HCT116 (cell line): Measurements from ENCODE around the gene SALL3. TPM values are rescaled to one million over a fixed set of nuclear protein-coding genes. Genes with fewer than 3 reads are reported as not detected.

Experiments used
- ATAC-seq: fragments of 200-7000 bp; cut with Tn5 transposase; 2 replicates; pipeline ENCODE4 v1.9.1; 2020; ENCODE audit warnings: mild to moderate bottlenecking, moderate library complexity
- BruUV-seq: library from RNA; stranded (reverse); fragments of 400-500 nt; replicated peaks from 2 replicates; lab custom pipeline; 2021; lab: Mats Ljungman, UMichigan
- CTCF ChIA-PET: fragments of 300-600 bp; sonication (Branson Sonifier 250); formaldehyde crosslinking; loops from one replicate; lab custom pipeline; 2021; ENCODE audit warnings: antibody characterized with exemption; lab: Charles Lee
- POLR2A ChIA-PET: fragments of 300-600, 350-600 bp; sonication (Branson Sonifier 250); formaldehyde crosslinking; loops from one replicate; lab custom pipeline; 2021; ENCODE audit warnings: antibody characterized with exemption; lab: Charles Lee
- RAD21 ChIA-PET, 2 experiments: fragments of 300-600 bp; sonication (Branson Sonifier 250); formaldehyde crosslinking; loops; one replicate each; lab custom pipeline; 2023; ENCODE audit warnings: low total read pairs in 2 of 2; ENCODE audit not compliant: uncharacterized antibody in 2 of 2, unreplicated experiment in 2 of 2, low non-redundant PET in 1 of 2; lab: Charles Lee
- DNase-seq: peaks from one replicate; pipeline ENCODE4 v3.0.0-alpha.2; 2010; ENCODE audit warnings: low read depth, low spot score
- H2AFZ ChIP-seq: fragments of 200-600 bp; shearing (Covaris generic), sonication (generic); 2 replicates; pipeline ENCODE4 v1.6.1; 2017; ENCODE audit warnings: low read depth, mixed run types, mixed read lengths, antibody characterized with exemption, low read length; ENCODE audit not compliant: poor library complexity, severe bottlenecking
- H3K27ac ChIP-seq: 2 replicates; pipeline ENCODE4 v1.5.1; 2012; ENCODE audit warnings: low read depth, low read length
- H3K27me3 ChIP-seq: fragments of 200-600 bp; sonication (generic); 2 replicates; pipeline ENCODE4 v1.6.1; 2016; ENCODE audit warnings: mixed run types, low read length, mixed read lengths; ENCODE audit not compliant: insufficient read depth
- H3K36me3 ChIP-seq, 2 experiments: fragments of 200-500 bp in 1 of 2; fragments of 200-600 bp in 1 of 2; sonication (Bioruptor generic) in 1 of 2; sonication (generic) in 1 of 2; 2 replicates each; pipeline versions ENCODE4 v1.5.1 to v1.6.1; 2014 to 2016; ENCODE audit warnings: low read length in 2 of 2, inconsistent platforms in 1 of 2, mixed read lengths in 1 of 2, mixed run types in 1 of 2; ENCODE audit not compliant: insufficient read depth in 2 of 2, control insufficient read depth in 1 of 2
- H3K4me1 ChIP-seq, 2 experiments: fragments of 200-600 bp in 1 of 2; sonication (generic) in 1 of 2; 2 replicates each; pipeline versions ENCODE4 v1.5.1 to v1.6.1; 2012 to 2017; ENCODE audit warnings: low read length in 2 of 2, inconsistent platforms in 1 of 2, mild to moderate bottlenecking in 1 of 2, mixed read lengths in 1 of 2, mixed run types in 1 of 2, moderate library complexity in 1 of 2; ENCODE audit not compliant: insufficient read depth in 2 of 2, control insufficient read depth in 1 of 2
- H3K4me2 ChIP-seq: fragments of 200-600 bp; sonication (generic); 2 replicates; pipeline ENCODE4 v1.6.1; 2017; ENCODE audit warnings: mixed run types, low read length, mixed read lengths
- H3K4me3 ChIP-seq, 2 experiments: fragments of 200-600 bp in 1 of 2; sonication (generic) in 1 of 2; replicated peaks in 1 of 2; 2 replicates each; pipeline ENCODE4 v1.5.1; 2011 to 2016; ENCODE audit warnings: low read length in 2 of 2, control low read depth in 1 of 2, low read depth in 1 of 2, mild to moderate bottlenecking in 1 of 2, mixed read lengths in 1 of 2, mixed run types in 1 of 2
- H3K79me2 ChIP-seq: fragments of 200-600 bp; sonication (generic); 2 replicates; pipeline ENCODE4 v1.6.1; 2017; ENCODE audit warnings: mild to moderate bottlenecking, mixed run types, low read length, moderate library complexity, mixed read lengths; ENCODE audit not compliant: insufficient read depth
- H3K9ac ChIP-seq: fragments of 200-600 bp; sonication (generic); 2 replicates; pipeline ENCODE4 v1.6.1; 2016; ENCODE audit warnings: low read length, mixed read lengths
- H3K9me2 ChIP-seq: fragments of 200-600 bp; sonication (generic), shearing (Covaris generic); 2 replicates; pipeline ENCODE4 v1.6.1; 2017; ENCODE audit warnings: mixed run types, mild to moderate bottlenecking, moderate library complexity; ENCODE audit not compliant: insufficient read depth
- H3K9me3 ChIP-seq, 2 experiments: fragments of 200-500 bp in 1 of 2; fragments of 200-600 bp in 1 of 2; sonication (Bioruptor generic) in 1 of 2; sonication (generic) in 1 of 2; 2 replicates each; pipeline ENCODE4 v1.6.1; 2014 to 2017; ENCODE audit warnings: low read length in 2 of 2, mixed read lengths in 2 of 2, inconsistent platforms in 1 of 2, low read depth in 1 of 2, mild to moderate bottlenecking in 1 of 2, mixed run types in 1 of 2, moderate library complexity in 1 of 2; ENCODE audit not compliant: control insufficient read depth in 1 of 2, insufficient read depth in 1 of 2
- H4K20me1 ChIP-seq: fragments of 200-600 bp; sonication (generic), shearing (Covaris generic); 2 replicates; pipeline ENCODE4 v1.6.1; 2017; ENCODE audit warnings: mixed run types, mild to moderate bottlenecking, moderate library complexity; ENCODE audit not compliant: insufficient read depth
- EZH2 ChIP-seq: fragments of 200-600 bp; sonication (generic); IDR thresholded peaks from 2 replicates; pipeline ENCODE4 v1.6.1; 2017; ENCODE audit warnings: antibody characterized with exemption, mixed run types
- EZH2phosphoT487 ChIP-seq: fragments of 200-600 bp; IDR thresholded peaks from 2 replicates; pipeline ENCODE4 v1.6.1; 2018; ENCODE audit warnings: antibody characterized with exemption, borderline replicate concordance
- JUND ChIP-seq: IDR thresholded peaks from 2 replicates; pipeline ENCODE4 v1.6.1; 2012
- POLR2AphosphoS5 ChIP-seq: IDR thresholded peaks from 2 replicates; pipeline ENCODE4 v1.6.1; 2011; ENCODE audit warnings: mild to moderate bottlenecking, low read depth, low read length, moderate library complexity
- SIN3A ChIP-seq: IDR thresholded peaks from 2 replicates; pipeline ENCODE4 v1.6.1; 2012; ENCODE audit warnings: low read depth
- YY1 ChIP-seq: IDR thresholded peaks from 2 replicates; pipeline ENCODE4 v1.6.1; 2011; ENCODE audit warnings: low read length, low read depth, moderate library complexity, mild to moderate bottlenecking; ENCODE audit not compliant: insufficient replicate concordance; ENCODE audit errors: extremely low read depth
- intact Hi-C: fragments of 100-400 bp; cut with micrococcal nuclease; formaldehyde crosslinking; loops from 2 replicates; pipeline ENCODE4 v1.10.0; 2022
- total RNA-seq: library from RNA; stranded (reverse); gene quantifications from one replicate; pipeline ENCODE4 v1.2.1, GENCODE V29; 2021; ENCODE audit not compliant: unreplicated experiment
- TF ChIP-seq, protein P1 (sequence below): IDR thresholded peaks from 2 replicates; pipeline ENCODE4 v1.6.1; 2012; ENCODE audit warnings: low read depth
- TF ChIP-seq, protein P2 (sequence below): IDR thresholded peaks from 2 replicates; pipeline ENCODE4 v1.6.1; 2012
- TF ChIP-seq, protein P3 (sequence below): IDR thresholded peaks from 2 replicates; pipeline ENCODE4 v1.6.1; 2011; ENCODE audit warnings: mild to moderate bottlenecking, low read length, moderate library complexity; ENCODE audit not compliant: insufficient replicate concordance; ENCODE audit errors: extremely low read depth
- TF ChIP-seq, protein P4 (sequence below): IDR thresholded peaks from 2 replicates; pipeline ENCODE4 v1.6.1; 2012

The SALL3 gene
- total RNA-seq, 1 experiment from 2014 or later: not detected

DNA sequence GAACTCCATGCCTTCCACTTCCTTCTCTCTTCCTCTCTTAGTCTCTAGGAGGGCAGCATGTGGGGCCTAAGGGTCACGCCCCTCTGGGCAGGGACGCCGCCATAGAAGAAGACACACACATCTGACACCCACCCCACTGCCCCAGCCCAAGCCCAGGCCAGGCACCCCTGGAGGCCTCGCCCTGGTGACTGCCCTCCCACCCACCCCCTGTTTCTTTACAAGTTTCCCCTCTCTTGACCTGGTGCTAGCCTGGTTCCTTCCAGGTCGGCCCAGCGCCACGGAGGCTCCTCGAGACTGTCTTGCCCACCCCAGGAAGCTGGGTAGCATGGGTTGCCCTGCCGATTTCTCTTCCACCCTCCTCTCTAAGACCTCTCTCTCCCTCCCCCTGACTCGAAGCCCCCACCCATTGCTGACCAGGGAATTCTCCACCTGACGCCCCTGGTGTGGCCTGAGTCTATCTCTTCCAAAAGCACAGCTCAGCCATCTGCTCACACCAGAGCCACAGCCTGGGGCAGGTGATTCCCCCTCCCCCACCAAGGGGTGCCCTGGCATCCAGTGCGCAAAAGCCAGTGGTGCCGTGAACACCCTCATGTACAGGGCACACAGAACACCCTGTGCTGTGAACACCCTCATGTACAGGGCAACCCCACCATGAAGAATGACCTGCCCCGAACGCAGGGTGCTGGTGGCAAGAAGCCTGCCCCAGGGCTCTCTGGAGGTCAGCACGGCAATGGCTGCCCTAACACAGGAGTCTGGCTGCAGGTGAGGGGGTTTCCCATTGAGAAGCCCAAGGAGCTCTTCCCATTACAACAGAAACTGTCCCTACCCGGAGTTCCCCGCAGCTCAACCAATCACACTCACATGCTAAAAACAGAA, 13.5 kb upstream of the SALL3 start:
- no peaks in the 10 kb centered on the region for H3K79me2 ChIP-seq
- H3K9ac ChIP-seq: no peak overlapping the region
- ATAC-seq (no peak), DNase-seq (no peak)
- H3K4me2 ChIP-seq: no peak overlapping the region
- TF ChIP-seq, protein P1, sequence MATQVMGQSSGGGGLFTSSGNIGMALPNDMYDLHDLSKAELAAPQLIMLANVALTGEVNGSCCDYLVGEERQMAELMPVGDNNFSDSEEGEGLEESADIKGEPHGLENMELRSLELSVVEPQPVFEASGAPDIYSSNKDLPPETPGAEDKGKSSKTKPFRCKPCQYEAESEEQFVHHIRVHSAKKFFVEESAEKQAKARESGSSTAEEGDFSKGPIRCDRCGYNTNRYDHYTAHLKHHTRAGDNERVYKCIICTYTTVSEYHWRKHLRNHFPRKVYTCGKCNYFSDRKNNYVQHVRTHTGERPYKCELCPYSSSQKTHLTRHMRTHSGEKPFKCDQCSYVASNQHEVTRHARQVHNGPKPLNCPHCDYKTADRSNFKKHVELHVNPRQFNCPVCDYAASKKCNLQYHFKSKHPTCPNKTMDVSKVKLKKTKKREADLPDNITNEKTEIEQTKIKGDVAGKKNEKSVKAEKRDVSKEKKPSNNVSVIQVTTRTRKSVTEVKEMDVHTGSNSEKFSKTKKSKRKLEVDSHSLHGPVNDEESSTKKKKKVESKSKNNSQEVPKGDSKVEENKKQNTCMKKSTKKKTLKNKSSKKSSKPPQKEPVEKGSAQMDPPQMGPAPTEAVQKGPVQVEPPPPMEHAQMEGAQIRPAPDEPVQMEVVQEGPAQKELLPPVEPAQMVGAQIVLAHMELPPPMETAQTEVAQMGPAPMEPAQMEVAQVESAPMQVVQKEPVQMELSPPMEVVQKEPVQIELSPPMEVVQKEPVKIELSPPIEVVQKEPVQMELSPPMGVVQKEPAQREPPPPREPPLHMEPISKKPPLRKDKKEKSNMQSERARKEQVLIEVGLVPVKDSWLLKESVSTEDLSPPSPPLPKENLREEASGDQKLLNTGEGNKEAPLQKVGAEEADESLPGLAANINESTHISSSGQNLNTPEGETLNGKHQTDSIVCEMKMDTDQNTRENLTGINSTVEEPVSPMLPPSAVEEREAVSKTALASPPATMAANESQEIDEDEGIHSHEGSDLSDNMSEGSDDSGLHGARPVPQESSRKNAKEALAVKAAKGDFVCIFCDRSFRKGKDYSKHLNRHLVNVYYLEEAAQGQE: no peak
- TF ChIP-seq SIN3A (no peak), YY1 (no peak), JUND (no peak), POLR2AphosphoS5 (no peak), EZH2 (no peak), EZH2phosphoT487 (no peak)
- TF ChIP-seq, protein P2, sequence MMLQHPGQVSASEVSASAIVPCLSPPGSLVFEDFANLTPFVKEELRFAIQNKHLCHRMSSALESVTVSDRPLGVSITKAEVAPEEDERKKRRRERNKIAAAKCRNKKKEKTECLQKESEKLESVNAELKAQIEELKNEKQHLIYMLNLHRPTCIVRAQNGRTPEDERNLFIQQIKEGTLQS: no peak
- TF ChIP-seq, protein P3, sequence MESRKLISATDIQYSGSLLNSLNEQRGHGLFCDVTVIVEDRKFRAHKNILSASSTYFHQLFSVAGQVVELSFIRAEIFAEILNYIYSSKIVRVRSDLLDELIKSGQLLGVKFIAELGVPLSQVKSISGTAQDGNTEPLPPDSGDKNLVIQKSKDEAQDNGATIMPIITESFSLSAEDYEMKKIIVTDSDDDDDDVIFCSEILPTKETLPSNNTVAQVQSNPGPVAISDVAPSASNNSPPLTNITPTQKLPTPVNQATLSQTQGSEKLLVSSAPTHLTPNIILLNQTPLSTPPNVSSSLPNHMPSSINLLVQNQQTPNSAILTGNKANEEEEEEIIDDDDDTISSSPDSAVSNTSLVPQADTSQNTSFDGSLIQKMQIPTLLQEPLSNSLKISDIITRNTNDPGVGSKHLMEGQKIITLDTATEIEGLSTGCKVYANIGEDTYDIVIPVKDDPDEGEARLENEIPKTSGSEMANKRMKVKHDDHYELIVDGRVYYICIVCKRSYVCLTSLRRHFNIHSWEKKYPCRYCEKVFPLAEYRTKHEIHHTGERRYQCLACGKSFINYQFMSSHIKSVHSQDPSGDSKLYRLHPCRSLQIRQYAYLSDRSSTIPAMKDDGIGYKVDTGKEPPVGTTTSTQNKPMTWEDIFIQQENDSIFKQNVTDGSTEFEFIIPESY: no peak
- TF ChIP-seq, protein P4, sequence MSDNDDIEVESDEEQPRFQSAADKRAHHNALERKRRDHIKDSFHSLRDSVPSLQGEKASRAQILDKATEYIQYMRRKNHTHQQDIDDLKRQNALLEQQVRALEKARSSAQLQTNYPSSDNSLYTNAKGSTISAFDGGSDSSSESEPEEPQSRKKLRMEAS: no peak
- RAD21 ChIA-PET: interaction anchor here in 1 of 2 experiments (0.6 kb wide), 1 partner anchor 91 kb away, joined by 5 read pairs; no protein-coding TSS in a partner anchor
- no peaks in the 10 kb centered on the region for H4K20me1 ChIP-seq
- POLR2A ChIA-PET: no interaction called here
- no peaks in the 10 kb centered on the region for H3K27me3 ChIP-seq
- no TSS peak for BruUV-seq
- CTCF ChIA-PET: no interaction called here
- H3K36me3 ChIP-seq: no peaks in the 10 kb centered on the region
- no peak overlapping the region for H3K4me3 ChIP-seq
- H2AFZ ChIP-seq: no peak overlapping the region
- no peak overlapping the region for H3K27ac ChIP-seq
- H3K4me1 ChIP-seq: no peaks in the 10 kb centered on the region
- H3K9me2 ChIP-seq: no peaks in the 10 kb centered on the region
- intact Hi-C loops: no loop called here
- peaks cover 0 to 5% of the 10 kb centered on the region in 2 experiments; a peak in 1 of 4 replicates for H3K9me3 ChIP-seq
